Retinal pigment epithelial cell (primary cell): ENCODE results near the gene CA9.

Experiments
- DNase-seq: peaks from one replicate; pipeline ENCODE4 v3.0.0-alpha.2; 2010; ENCODE audit warnings: low read depth
- H3K4me3 ChIP-seq: 2 replicates; pipeline ENCODE4 v1.5.1; 2011; ENCODE audit warnings: mild to moderate bottlenecking, low read length, control low read depth, moderate library complexity
- CTCF ChIP-seq: conservative IDR thresholded peaks from 2 replicates; pipeline ENCODE4 v1.5.1; 2011; ENCODE audit warnings: low read depth, low read length, control low read depth, inconsistent platforms

The CA9 gene

DNA sequence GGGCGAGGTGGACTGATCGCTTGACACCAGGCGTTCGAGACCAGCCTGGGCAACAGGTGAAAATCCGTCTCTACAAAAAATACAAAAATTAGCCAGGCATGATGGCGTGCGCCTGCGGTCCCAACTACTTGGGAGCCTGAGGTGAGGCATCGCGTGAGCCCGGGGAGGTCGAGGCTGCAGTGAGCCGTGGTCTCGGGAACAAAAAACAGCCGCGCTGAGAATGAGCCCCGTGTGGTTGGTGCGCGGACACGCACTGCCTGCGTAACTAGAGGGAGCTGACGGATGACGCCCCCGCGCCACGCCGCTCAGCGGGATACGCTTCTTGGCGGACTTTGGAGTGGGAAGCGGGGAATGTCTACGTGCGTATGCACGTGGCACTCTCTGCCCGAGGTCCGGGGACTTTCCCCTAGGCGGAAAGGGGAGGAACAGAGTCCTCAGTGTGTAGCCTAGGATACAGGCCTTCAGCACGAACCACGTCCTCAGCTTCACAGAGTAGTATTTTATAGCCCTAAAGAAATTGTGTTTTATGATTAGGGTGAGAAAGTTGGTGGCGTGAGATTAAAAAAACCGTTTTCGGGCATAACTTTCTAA, 16.1 kb upstream of the CA9 start, which contains the start of gene RMRP:
RMRP (minus strand) TSS at position 474 of the 591 bp plus-strand sequence.
- peak within 1 kb of the TSS; percentile 86 for H3K4me3 ChIP-seq
- TF ChIP-seq CTCF = no peak
- peak; percentile 99 for DNase-seq

DNA sequence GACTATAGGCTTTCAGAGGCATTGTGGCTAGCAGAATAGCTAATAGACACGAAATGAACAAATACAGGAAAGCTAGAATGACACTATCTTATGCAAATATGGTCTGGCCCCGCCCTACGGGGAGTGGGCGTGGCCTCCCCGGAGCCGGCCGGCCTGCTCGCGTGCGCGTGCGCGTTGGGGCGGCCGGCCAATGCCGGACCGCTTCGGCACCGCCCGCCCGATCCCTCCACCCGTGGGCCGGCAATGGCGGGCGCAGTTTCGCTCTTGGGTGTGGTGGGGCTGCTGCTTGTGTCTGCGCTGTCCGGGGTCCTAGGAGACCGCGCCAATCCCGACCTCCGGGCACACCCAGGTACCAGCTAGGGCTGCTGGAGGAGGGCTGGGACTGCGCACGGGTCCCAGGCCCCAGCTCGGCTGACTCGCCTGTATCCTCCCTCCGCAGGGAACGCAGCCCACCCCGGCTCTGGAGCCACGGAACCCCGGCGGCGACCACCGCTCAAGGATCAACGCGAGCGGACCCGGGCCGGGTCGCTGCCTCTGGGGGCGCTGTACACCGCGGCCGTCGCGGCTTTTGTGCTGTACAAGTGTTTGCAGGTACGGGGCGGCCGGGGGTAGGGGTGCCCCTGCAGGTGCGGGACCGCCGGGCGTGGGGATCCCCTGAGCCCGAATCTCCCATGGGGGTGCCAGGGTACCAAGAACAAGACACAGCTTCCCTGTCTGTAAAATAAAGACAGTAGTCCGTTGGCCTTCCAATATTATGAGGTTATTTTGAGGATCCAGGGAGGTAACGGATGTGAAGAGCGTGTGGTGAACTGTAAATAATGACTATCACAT, 15.4 kb upstream of the CA9 start, which contains the start of gene CCDC107:
CCDC107 (plus strand) TSS at position 156 of the 831 bp plus-strand sequence; CDS start at position 244, 88 bp downstream.
- TF ChIP-seq CTCF = peak; percentile 59
- no peak for DNase-seq
- peak within 1 kb of the TSS; percentile 86 for H3K4me3 ChIP-seq

- TF ChIP-seq CTCF = no peak
- no peak for DNase-seq
Measured at GRCh38 chr9:35658968-35659220, 14.8 kb upstream of the CA9 start.

DNA sequence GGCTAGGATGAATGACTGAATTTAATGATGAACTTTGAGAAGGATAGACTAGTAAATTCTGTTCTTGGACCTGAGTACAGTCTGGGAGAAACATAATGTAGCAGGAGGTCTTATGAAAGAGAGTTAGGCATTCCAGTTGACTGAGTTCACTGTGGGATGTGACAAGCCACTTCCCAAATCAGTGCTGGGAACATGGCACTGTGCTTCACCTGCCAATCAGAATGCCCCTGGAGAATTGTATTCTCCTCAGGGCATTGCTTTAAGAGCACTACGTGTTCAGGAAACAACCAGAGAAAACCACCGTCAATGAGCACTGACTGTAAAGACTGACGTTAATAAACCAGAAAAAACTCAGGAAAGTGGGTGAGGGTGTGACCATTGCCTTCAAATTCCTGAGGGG, 14.4 kb upstream of the CA9 start:
- TF ChIP-seq CTCF = no peak
- peak overlapping the region; percentile 86 for H3K4me3 ChIP-seq
- no peak for DNase-seq

More at GRCh38 chr9:35658968-35659220, 14.8 kb upstream of the CA9 start:
- peak overlapping the region; percentile 86 for H3K4me3 ChIP-seq

DNA sequence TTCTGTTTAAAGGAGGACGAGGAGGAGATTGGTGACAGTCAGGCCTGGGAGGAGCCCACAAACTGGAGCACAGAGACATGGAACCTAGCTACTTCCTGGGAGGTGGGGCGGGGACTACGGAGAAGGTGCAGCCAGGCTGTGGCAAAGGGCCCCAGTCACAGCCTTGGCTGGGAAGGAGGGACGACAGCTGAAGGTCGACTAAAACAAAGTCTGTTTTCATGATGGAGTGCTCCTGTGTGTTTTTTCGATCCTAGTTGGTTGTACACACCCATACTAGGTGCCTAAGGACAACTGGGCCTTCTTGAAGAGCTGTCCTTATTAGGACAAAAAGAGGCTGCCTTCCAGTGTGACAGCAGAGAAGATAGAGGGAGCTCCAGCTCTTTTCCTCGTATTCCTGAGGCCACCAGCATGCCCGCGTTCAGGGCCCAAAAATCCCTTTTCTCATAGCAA, 12.7 kb upstream of the CA9 start:
- DNase-seq = no peak
- no peak overlapping the region for H3K4me3 ChIP-seq

GRCh38 chr9:35661756-35662350, 11.9 kb upstream of the CA9 start:
- no peak for TF ChIP-seq CTCF

More for the DNA sequence above, 12.7 kb upstream of the CA9 start:
- peak; percentile 53 for TF ChIP-seq CTCF

More at GRCh38 chr9:35661756-35662350, 11.9 kb upstream of the CA9 start:
- no peak overlapping the region for H3K4me3 ChIP-seq
- no peak for DNase-seq
